Measurements from ENCODE around the gene BCR.

Gene BCR

GRCh38 chr22:23202812-23203451 lies 22.6 kb downstream of the BCR start:
- no peak for DNase-seq

DNA sequence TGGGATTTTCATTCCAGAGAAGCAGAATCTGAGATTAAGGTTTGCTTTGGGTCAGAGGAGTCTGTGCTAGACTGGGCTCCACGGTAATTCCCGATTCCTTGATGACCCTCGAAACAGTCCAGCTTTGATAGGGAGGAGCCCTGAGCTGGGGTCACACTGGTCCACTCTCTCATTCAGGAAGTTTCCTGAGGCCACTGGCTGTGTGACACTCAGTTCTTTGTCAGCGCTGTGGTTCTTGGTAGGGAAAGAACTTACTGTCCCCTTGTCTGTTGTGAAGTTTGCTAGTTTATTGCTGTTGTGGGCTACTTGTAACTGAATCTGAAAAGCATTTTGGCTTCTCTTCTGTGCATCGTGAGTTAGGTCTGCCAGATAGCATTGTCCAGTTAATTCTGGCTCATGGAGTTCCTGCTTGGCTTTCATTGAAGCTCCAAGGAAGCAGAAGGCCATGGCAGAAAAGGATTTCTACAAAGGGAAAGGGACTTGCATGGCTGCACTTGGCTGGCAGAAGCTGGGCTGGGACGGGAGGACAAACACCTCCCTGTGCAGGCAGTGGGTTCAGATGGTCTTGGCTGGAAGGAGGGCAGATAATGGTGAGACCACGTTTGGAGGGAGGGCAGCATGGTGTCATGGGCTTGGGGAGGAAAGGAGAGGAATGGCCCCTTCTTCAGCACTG lies 23.3 kb downstream of the BCR start:
- no peak for DNase-seq

DNA sequence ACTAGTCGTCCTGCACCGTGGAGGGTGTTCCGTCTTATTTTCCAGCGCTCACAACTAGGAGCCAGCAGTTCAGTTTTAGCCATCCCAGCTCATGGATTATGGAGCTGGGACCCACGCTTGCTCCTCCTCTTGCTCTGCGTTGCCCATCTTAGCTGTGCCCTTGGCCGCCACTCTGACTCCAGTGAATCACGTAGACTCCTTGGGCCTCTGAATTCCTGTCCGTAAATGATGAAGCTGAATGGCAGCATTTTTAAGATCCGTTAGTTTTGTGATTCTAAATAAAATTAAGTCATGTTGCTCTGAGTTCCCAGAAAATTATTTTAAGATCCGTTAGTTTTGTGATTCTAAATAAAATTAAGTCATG lies 23.8 kb downstream of the BCR start:
- no peak for DNase-seq

DNA sequence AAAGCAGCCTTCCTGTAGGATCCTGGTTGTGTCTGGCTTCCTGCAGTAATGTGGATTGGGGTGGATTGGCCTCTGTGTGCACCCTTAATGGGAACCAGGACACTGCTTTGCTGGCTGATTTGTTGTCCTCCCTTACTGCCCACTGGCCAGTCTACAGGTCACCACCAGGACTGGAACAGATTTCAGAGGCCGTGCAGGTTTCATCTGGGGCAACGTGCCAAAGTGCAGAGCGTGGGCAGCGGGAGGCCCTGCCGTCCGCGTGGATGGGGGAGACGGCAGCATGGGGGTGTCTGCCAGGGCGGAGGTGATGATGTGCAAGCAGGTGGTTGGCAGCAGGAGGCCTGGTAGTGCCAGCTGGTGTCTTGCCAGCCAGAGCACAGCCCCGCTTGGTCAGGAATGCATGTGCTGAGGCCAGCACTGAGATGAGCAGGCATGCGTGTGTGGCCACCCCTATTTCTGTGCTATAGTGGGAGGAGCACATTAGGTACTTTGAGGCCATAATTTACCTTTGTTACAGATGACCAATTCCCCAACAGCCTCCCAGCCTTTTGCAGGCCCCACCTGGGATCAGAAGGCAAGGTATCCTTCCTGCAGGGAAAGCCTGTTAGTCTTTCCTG lies 24.3 kb downstream of the BCR start:
- DNase-seq, result no peak

DNA sequence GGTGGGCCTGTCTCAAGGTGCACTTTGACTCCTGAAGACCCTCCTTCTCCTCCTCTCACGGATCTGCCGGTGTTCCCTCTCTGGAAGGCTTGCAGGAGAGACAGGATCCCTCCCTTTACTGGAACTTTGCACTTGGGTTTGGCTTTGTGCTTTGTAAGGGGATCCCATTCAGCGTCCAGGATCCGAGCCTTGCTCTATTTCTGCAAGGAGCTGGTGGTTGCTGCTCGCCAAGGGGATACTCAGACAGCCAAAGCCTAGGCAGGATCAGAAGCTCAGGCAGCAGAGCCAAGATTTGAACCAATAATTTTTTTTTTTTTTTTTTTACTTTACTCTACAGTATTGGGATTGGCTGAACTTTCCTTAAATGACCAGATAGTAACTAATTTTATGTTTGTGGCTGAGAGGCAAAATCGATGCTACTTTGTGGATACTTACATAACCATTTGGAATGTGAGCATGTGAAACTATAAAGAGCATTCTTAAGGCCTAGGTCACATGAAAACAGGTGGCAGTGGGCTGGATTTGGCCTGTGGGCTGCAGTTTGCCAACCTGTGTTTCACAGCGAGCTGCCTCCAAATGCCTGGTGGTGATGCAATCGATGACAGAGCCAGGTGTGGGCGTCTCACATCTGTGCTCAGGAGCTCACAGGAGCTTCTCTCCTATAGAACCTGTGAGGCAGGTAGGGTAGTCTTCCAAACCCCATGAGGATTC lies 25.2 kb downstream of the BCR start:
- no peak for DNase-seq

- DNase-seq, result no peak
Measured at GRCh38 chr22:23206915-23207314, 26.6 kb downstream of the BCR start.

DNA sequence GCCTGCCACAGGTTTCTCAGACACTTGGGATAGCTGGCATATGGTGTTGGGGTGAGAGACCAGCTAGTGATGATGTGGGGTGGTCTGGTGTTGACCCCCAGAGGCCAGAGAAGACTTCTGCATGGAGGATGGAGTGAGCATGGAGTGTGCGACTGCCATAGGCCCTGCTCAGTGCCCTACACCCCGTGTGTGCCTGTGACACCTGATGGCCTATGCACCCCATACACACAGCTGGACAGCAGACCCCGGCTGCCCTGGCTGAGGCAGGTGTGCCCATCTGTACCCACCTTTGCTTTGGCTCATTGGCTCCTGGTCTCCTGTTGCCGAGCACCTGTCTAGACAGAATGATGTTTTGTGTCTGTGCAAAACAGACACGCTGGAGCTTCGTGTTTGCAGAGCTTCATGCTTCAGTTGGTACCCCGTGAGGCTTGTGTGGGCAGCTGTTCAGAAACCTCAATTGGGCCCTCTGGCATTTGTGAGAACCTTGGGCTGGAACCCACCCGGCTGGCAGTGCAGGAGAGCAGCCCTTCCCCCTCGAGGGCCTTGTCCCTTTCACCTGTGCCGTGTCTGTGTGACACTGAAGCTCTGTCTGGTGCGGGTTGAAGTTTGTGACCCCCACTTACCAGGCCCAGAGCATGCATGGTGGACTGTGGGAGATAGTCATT lies 27.6 kb downstream of the BCR start:
- DNase-seq, result no peak

DNA sequence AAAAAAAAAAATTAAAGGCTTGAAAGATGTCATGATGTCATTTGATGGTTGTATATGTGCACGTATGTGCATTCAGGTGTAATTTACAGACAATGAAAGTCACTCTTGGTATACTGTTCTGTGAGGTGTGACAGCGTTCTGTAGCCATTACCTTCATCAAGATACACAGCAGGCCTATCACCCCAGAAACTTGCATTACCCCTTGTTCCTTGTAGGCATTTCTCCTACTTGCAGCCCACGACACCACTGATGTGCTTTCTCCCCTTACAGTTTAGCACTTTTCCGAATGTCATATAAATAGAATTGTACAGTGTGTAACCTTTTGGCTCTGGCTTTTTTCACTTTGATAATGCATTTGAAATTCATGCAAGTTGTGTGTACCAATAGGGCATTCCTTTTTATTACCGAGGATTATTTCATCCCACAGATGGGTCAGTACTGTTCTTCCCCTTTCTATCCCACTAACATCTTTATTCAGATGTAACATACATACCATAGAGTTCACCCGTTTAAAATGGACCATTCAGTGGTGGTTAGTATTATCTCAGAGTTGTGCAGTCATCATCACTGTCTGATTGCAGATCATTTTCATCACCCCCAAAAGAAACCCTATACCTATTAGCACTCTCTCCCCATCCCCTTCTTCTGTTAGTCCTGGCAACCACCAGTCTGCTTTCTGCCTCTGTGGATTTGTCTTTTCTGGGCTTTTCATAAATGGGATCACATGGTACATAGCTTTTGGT lies 30.3 kb downstream of the BCR start:
- DNase-seq, result no peak

GRCh38 chr22:23211622-23212021 lies 31.3 kb downstream of the BCR start:
- DNase-seq, result no peak

GRCh38 chr22:23212061-23213021 lies 32.0 kb downstream of the BCR start:
- DNase-seq, result no peak

DNA sequence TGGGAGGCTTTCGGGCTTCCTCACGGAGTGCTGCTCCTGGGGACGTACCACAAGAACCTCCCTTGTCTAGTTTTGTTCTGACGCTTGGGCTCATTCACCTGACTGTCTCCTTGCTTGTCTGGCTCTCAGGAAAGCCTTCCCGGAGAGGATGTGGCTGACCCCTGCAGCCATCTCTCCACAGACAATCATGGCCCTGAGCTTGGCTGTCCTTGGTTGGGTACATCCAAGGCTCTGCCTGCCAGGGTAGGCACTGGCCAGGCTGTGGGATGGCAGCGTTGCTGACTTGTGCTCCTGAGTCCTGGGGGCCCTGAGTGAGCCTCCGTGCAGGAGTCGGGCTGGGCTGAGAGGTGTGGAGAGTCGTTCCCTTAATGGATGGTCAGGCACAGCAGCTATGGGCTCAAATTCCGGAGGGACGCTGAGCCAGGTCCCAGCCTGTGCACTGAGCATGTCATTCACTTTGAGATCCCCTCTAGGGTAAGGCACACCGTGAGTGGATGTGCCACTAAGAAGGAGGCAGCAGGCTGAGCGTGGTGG lies 32.8 kb downstream of the BCR start:
- DNase-seq, result no peak

- no peak for DNase-seq
Measured at GRCh38 chr22:23213581-23214334, 33.4 kb downstream of the BCR start.

DNA sequence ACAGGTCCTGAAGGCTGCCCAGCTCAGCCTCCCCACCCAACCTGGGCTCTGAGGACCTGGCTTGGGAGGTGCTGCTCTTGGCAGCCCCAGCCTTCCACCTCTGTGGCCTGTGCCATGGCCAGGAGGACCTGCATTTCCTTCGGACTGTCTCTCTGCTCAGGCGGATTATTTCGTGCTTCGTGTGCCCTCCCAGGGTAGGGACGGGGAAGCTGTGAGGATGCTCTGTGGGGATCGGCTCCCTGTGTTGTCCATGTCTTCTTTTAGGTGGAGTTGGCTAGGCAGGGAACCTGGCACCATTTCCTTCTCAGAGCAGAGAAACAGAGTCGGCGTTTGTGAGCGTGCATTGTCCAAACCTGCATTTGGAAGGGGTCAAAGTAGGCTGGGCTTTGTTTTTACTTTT lies 34.1 kb downstream of the BCR start:
- DNase-seq, result no peak

DNA sequence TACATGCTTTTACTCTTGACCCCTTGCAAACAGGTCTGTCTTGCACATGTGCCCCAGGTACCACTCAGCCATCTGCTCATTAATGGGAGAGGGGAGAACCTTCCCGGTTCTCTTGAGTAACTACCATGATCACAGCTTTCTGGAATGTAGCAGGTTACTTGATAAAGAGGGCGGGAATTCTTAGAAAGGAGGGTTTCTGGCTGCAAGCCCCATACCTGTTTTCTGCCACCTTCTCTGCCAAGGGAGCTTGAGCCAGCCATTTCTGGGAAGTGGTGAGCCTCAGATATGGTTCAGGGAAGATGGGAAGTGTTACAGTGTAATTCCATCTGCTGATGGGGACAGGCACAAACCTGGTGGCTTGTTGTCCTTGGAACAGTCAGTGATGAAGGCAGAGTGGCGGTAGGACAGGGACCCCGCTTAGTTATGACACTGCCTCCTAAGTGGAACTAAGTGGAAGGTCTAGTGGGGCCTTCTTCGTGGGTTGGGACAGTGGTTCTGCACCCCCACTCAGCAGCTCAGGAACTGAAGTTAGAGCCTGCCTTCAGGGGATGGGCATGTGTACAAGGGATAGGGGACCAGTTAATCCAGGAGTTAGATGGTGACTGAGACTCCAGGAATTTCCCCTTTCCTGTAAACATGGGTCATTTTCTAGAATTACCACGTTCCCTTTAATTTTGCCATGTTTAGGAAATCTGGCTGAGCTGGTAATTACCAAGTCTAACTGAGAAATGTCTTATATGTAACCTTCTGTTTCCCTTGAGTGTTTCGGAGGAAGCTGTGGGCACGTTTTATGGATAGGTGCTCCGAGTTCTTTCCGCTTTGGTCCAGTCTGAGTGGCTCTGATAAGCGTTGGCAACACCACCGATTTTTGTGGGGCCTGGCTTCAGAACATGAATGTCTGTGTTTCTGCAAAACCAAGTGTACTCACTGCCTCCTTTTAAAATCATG lies 35.3 kb downstream of the BCR start:
- DNase-seq, result no peak

- DNase-seq, result no peak
Measured at GRCh38 chr22:23216461-23217170, 36.3 kb downstream of the BCR start.

DNA sequence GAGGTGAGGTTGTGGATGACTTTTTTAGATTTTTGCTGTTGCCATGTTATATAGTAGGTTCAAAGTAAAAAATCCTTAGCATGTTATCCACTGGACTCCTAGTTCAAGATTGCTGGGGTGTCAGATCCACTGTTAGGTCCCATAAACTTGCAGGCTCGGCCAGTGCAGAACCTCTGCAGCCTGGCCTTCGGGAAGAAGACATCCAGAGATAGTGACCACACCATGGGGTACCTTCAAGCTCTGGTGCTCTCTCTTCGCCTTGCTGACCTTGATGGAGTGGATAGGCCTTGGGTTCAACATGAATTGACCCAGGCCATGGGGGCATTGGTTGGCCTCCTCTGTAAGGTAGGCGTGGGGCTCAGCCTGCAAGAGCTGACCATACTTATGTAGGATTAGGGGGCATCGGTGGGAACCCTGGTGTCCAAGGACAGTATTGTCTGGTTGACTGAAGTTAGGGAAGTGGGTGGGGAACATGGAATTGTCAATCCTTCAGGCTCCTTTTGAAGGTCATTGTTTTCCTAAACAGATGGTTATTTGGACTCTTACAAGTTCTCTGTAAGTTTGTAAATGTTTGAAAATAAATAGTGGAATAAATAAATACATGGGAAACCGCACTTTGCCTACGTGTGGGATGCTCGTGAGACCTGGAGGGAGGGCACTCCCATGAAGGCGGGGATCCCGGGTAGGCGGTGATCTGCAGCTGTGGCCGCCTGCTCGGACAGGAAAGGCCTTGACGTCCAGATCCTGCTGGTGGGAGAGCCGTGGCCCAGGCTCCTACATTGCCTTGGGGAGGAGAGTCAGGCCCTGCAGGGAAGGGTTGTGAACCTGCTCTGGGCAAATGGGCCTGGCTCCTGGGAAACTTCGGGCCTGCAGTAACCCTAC lies 37.1 kb downstream of the BCR start:
- no peak for DNase-seq

Data from amniotic stem cell (primary cell).